Urinary bladder (tissue), 4 donors: Measurements from ENCODE around the gene GNAT2. TPM values are rescaled to one million over a fixed set of nuclear protein-coding genes. Genes with fewer than 3 reads are reported as not detected.

Experiments used
- DNase-seq: peaks from one replicate; pipeline ENCODE4 v3.0.0-alpha.2; 2015; ENCODE audit errors: extremely low spot score
- H3K27ac ChIP-seq: one replicate; pipeline ENCODE4 v1.5.1; 2013; ENCODE audit warnings: low read depth, mild to moderate bottlenecking, moderate library complexity
- H3K36me3 ChIP-seq: one replicate; pipeline ENCODE4 v1.6.1; 2013; ENCODE audit warnings: mild to moderate bottlenecking, moderate library complexity; ENCODE audit not compliant: insufficient read depth
- H3K4me1 ChIP-seq: one replicate; pipeline ENCODE4 v1.6.1; 2013; ENCODE audit warnings: mild to moderate bottlenecking, moderate library complexity; ENCODE audit not compliant: insufficient read depth
- H3K4me3 ChIP-seq: one replicate; pipeline ENCODE4 v1.5.1; 2013; ENCODE audit warnings: low read depth, low read length
- WGBS: extraction: QIAGEN DNeasy Blood & Tissue Kit; methylation state at CpG from one replicate; pipeline ENCODE4 v1.1.7; 2013; 5-methylcytosine and 5-hydroxymethylcytosine counted together
- polyA plus RNA-seq: library from polyadenylated mRNA; stranded (reverse); fragments of 200-250 nt; gene quantifications from one replicate; pipeline ENCODE4 v1.2.3, GENCODE V29; 2013
- total RNA-seq: library from RNA; depleted of rRNA; stranded (reverse); fragments of >200 nt; gene quantifications from one replicate; pipeline ENCODE4 v1.2.3, GENCODE V29; 2014
- donor health status: healthy with polysubstance abuse.
- donor health status: healthy.

Gene GNAT2
- total and polyA plus RNA-seq, 2 donors: not detected

DNA sequence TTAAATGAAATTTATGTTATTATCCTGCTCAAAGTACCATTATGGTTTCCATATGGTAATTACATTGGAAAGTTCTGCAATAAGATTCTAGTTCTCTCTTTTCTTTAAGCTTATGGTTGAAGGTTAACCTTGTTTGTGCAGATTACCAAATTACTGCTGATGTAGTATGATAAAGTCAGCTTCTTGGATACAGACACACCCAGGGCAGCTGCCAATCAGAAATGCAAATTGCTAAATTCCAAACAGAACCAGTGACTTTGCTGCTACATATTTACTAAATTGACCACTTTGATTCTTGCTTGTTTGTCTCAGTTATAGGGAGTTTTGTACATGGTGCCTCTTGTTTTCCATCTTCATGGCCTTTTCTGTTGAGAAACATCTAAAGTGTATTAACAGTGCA, 26.5 kb downstream of the GNAT2 start:
- Histone ChIP-seq H3K4me1 (no peaks in the 10 kb centered on the region), H3K4me3 (no peak overlapping the region), H3K36me3 (no peaks in the 10 kb centered on the region), H3K27ac (no peak overlapping the region)
- DNase-seq: no peak

- Histone ChIP-seq H3K4me3 (no peak overlapping the region), H3K36me3 (peaks cover 3% of the 10 kb centered on the region), H3K27ac (no peak overlapping the region), H3K4me1 (no peaks in the 10 kb centered on the region)
- no peak for DNase-seq
Observed at GRCh38 chr1:109589679-109590078, 29.7 kb downstream of the GNAT2 start.

DNA sequence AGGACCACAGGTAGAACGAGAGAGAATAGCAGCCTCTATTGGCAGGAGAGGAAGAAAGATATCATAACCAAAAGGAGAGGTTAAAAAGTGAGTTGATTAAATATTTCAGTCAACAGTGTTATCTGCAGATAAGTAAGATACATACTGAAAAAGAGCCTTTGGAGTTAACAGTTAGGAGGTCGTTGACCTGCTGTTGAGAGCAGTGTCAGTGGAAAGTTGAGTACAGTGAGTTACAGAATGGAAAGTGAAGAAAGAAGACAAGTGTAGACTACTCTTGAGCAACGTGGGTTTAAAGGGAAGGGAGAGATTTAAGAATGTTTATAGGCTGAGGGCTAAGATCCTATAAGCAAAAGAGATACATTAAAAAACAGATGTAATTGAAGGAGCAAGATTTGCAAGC, 30.2 kb downstream of the GNAT2 start:
- no peak for DNase-seq
- Histone ChIP-seq H3K4me1 (no peaks in the 10 kb centered on the region), H3K36me3 (peaks cover 4% of the 10 kb centered on the region), H3K27ac (no peak overlapping the region), H3K4me3 (no peak overlapping the region)
- 81% methylated on average over 3 of the region's 3 CpGs for WGBS

DNA sequence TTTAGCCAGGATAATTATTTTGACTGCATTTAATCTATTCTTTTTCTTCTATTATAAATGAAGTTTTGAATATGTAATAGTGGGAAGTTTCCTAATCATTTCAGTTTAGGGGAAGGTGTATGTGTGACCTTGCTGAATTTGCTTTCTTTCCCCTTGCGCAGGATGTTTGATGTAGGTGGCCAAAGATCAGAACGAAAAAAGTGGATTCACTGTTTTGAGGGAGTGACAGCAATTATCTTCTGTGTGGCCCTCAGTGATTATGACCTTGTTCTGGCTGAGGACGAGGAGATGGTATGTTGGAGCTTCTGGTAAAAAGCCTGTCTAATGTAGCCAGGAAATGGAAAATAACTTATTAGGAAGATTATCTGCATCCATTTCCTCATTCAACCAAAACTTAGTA, 33.4 kb downstream of the GNAT2 start:
- 94% methylated on average over 3 of the region's 3 CpGs for WGBS
- no peaks in the 10 kb centered on the region for H3K4me1 ChIP-seq
- no peak overlapping the region for H3K27ac ChIP-seq
- H3K36me3 ChIP-seq: peaks cover 4% of the 10 kb centered on the region
- DNase-seq: no peak
- H3K4me3 ChIP-seq: no peak overlapping the region

GRCh38 chr1:109584766-109585165, 34.6 kb downstream of the GNAT2 start:
- no peak overlapping the region for H3K27ac ChIP-seq
- H3K4me1 ChIP-seq: no peaks in the 10 kb centered on the region
- H3K36me3 ChIP-seq: peaks cover 4% of the 10 kb centered on the region
- 88% methylated on average over 1 of the region's 1 CpG for WGBS
- DNase-seq: no peak
- no peak overlapping the region for H3K4me3 ChIP-seq

GRCh38 chr1:109582021-109582420, 37.4 kb downstream of the GNAT2 start:
- Histone ChIP-seq H3K27ac (no peak overlapping the region), H3K36me3 (peaks cover 4% of the 10 kb centered on the region), H3K4me1 (no peaks in the 10 kb centered on the region), H3K4me3 (no peak overlapping the region)
- DNase-seq: no peak
- WGBS: 93% methylated on average over 2 of the region's 2 CpGs

- no peaks in the 10 kb centered on the region for H3K4me1 ChIP-seq
- no peak for DNase-seq
- no peak overlapping the region for H3K4me3 ChIP-seq
- H3K27ac ChIP-seq: no peak overlapping the region
- WGBS: 46% methylated on average over 1 of the region's 1 CpG
- H3K36me3 ChIP-seq: no peaks in the 10 kb centered on the region
Observed at GRCh38 chr1:109579491-109579890, 39.9 kb downstream of the GNAT2 start.

- no peaks in the 10 kb centered on the region for H3K36me3 ChIP-seq
- H3K4me3 ChIP-seq: no peak overlapping the region
- WGBS: 50% methylated on average over 3 of the region's 3 CpGs
- DNase-seq: no peak
- H3K4me1 ChIP-seq: no peaks in the 10 kb centered on the region
- no peak overlapping the region for H3K27ac ChIP-seq
Observed at GRCh38 chr1:109578947-109579443, 40.4 kb downstream of the GNAT2 start.

GRCh38 chr1:109573785-109574184, 45.6 kb downstream of the GNAT2 start:
- WGBS: 67% methylated on average over 2 of the region's 2 CpGs
- DNase-seq: no peak
- Histone ChIP-seq H3K27ac (no peak overlapping the region), H3K4me1 (no peaks in the 10 kb centered on the region), H3K36me3 (no peaks in the 10 kb centered on the region), H3K4me3 (no peak overlapping the region)

DNA sequence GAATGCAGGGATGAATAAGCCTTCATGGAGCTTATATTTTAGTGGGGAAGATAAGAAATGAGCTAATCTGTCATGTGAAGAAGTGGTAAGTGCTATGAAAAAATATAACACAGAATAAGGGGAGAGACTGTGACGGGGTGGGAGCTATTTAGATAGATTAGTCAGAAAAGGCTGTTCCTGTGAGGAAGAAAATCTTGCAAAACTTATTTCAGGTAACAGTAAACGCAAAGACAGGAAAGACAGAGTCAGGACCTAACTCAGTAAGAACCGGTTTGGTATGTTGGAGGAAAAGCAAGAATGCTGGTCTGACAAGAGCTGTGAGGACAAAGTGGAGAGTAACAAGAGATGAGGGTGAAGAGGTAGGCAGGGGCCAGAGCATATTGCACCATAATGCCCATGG, 49.0 kb downstream of the GNAT2 start:
- DNase-seq: no peak
- 44% methylated on average over 3 of the region's 3 CpGs for WGBS
- Histone ChIP-seq H3K4me1 (peaks cover 2% of the 10 kb centered on the region), H3K27ac (no peak overlapping the region), H3K4me3 (no peak overlapping the region), H3K36me3 (no peaks in the 10 kb centered on the region)

- Histone ChIP-seq H3K4me3 (no peak overlapping the region), H3K36me3 (no peaks in the 10 kb centered on the region), H3K27ac (no peak overlapping the region), H3K4me1 (peaks cover 2% of the 10 kb centered on the region)
- DNase-seq: no peak
- 76% methylated on average over 1 of the region's 1 CpG for WGBS
Observed at GRCh38 chr1:109569323-109569722, 50.1 kb downstream of the GNAT2 start.

- Histone ChIP-seq H3K4me1 (peaks cover 2% of the 10 kb centered on the region), H3K36me3 (no peaks in the 10 kb centered on the region), H3K27ac (no peak overlapping the region), H3K4me3 (no peak overlapping the region)
- WGBS: 99% methylated on average over 4 of the region's 4 CpGs
- DNase-seq: no peak
Observed at GRCh38 chr1:109567877-109568672, 51.3 kb downstream of the GNAT2 start.

GRCh38 chr1:109566982-109567381, 52.4 kb downstream of the GNAT2 start:
- DNase-seq: no peak
- Histone ChIP-seq H3K36me3 (no peaks in the 10 kb centered on the region), H3K4me1 (peaks cover 2% of the 10 kb centered on the region), H3K4me3 (no peak overlapping the region), H3K27ac (no peak overlapping the region)
- 57% methylated on average over 1 of the region's 1 CpG for WGBS

DNA sequence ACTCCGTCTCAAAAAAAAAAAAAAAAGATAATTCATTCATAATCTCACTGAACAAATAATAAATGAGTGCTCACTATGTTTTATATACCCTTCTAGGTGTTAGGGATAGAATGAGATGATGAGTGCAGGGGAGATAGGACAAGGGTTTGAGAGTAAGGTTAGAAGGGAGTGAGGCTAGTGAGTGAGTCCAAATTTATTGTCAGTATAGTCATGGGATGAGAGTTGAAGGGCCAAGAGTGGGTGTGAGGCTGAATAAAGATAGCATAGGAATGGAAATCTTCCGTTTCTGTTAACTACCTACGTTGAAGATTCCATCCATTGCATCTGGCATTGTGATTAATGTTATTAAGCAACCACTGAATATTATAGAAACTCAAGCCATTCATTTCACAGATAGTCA, 54.2 kb downstream of the GNAT2 start:
- 85% methylated on average over 3 of the region's 3 CpGs for WGBS
- H3K36me3 ChIP-seq: no peaks in the 10 kb centered on the region
- H3K4me3 ChIP-seq: no peak overlapping the region
- H3K4me1 ChIP-seq: peaks cover 2% of the 10 kb centered on the region
- H3K27ac ChIP-seq: no peak overlapping the region
- no peak for DNase-seq
